NCI-H1417 (cell line): ENCODE results near the gene PTPN1.
"Not testable (repeated sequence)": the region's sequence is repeated elsewhere in the genome, so short reads cannot be mapped to it uniquely, and the experiment has no call there.

ENCODE experiments used
- DNase-seq, 3 experiments: peaks; one replicate each; lab custom pipeline; 2025; lab: John Stamatoyannopoulos, UW

Gene PTPN1

DNA sequence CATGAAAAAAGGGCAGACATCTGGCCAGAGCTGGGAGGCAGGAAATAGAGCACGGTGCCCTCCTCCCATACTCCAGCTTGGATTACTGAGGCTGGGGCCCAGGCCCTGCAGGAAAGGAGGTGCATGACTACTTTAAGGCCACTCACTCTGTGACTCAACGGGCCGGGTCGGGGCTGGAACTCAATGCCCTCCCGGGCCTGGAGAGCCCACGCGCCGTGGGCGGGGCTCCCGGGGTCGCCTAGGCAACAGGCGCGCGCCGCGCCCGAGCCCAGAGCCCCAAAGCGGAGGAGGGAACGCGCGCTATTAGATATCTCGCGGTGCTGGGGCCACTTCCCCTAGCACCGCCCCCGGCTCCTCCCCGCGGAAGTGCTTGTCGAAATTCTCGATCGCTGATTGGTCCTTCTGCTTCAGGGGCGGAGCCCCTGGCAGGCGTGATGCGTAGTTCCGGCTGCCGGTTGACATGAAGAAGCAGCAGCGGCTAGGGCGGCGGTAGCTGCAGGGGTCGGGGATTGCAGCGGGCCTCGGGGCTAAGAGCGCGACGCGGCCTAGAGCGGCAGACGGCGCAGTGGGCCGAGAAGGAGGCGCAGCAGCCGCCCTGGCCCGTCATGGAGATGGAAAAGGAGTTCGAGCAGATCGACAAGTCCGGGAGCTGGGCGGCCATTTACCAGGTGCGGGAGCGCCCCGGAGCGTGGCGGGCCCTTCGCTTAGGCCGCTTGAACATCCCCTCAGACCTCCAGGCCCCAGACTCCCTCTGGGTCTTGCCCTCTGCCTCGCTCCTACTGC lies at the start of gene PTPN1:
Gene PTPN1, plus strand, starts transcription at position 461 of the 783 bp plus-strand sequence. Its CDS starts 145 bp downstream, at position 606.
- DNase-seq: peak; percentile 99 to 100 (median 99)

DNA sequence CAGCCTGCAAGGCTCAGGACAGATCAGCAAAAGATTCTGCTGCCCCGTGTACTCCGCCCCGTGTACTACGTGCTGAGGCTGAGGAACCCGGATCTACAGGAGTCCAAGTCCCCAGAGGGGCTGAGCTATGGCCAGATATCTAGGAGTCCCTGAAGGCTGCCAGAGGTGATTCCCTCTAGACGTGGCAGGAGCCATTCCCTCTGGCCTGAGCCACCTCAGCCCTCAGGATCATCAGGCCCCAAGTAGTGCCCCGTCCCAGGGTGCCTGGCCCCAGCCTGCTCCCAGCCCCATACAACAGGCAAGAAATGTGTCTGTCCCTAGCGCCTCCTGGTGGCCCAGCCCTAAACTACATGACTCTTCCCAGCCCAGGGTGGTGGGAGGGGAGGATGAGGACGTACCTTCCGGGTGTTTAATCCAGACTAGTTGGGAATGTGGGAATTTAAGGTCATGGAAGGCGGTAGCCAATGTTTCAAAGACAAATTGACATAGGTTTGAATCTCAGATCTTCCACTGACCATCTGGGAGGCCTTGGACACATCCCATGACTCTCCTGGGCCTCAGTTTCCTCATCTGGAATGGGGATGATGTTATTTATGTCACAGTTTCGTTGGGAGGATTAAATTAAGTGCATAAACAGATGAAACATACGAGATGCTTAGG lies 49.4 kb upstream of the PTPN1 start:
- peak; percentile 58 to 77 (median 72) for DNase-seq

DNA sequence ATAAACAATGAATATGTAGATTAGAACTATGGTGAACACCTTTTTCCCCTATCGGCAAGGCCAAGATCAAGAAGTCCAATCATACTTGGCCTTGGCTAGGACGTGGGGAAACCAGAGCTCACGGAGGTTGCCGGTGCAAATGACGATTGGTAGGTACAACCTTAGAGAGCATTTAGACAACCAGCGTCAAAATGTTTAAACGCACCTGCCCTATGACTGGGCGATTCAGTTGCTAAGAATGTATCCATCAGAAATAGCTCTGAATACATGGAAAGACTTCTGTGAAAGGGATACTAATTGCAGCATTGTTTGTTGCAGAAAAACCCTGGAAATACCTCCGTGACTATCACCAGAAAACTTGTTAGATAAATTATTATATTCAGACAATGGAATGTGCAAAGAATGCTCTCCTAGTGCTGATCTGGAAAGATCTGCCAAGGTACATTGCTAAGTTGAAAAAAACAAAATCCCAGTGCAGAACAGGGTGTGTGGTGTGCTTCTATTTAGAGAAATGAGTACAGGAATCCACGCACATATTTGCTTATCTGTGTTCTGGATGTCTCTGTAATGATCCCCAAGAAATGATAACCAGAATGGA lies 48.0 kb upstream of the PTPN1 start:
- no peak for DNase-seq

DNA sequence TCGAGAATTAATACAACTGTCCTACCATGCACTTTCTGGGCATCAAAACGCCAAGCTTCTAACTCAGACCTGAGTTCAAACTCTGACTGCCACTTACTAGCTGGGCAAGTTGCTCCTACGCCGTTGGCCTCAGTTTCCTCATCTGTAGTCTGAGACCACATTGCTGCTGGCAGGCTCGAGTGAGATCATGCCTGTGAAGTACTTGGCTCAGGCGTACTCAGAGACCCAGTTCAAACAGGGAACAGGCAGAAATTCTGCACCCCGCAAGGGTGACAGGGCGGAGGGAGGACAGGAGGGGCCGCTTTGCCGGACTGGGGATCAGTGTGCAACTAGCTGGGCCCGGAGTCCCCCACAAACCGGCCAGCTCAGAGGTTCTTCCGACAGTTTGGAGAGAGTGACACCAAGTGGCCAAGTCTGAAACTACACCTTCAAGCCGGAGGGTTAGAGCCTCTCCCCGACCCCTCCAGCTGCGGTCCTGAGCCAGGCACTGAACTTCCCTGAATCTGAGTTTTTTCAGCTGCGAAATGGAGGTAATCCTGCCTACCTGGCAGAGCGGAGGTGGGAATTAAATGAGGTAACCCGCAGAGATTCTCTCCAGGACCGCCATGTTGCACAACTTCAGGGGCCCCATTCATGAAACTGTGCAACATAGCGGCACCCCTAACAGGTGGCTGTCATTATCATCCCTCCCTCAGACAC lies 46.0 kb upstream of the PTPN1 start:
- DNase-seq: peak; percentile 48 to 77 (median 60)

DNA sequence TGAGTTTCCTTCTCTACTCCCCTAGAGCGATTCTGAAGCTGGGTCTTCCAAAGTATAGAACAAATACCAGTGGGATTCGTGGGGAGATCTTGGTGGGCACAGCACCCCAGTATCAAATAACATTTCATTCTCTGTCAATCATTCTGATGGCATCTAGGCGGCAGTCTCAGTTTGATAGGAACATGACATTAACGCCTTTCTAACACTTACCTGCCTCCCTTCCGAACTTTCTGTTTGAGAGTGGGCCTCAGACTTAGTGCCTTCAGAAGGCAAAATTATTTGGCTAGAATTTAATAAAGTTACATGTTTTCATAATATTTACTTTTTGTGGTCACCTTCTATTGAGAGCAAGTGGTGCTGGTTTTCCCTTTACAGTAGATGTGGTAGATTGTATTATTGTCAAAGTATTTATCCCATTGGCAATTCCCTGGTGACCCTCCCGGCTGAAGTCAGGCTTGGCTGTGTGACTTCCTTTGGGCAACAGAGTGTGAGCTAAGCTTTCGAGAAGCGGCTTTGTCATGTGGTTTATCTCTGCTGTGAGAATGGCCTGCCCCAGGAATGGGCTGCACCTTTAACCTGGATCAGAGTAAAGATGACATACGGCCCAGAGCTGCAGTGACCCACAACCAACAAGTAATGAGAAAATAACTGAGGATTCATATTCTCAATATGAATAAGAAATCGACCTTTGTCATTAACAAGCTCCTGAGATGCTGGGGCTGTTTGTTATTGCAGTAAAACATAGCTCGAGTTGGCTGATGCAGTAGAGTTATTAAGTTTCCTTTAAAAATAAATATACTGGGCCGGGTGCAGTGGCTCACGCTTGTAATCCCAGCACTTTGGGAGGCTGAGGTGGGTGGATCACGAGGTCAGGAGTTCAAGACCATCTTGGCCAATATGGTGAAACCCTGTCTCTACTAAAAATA lies 45.2 kb upstream of the PTPN1 start:
- DNase-seq: no peak

DNA sequence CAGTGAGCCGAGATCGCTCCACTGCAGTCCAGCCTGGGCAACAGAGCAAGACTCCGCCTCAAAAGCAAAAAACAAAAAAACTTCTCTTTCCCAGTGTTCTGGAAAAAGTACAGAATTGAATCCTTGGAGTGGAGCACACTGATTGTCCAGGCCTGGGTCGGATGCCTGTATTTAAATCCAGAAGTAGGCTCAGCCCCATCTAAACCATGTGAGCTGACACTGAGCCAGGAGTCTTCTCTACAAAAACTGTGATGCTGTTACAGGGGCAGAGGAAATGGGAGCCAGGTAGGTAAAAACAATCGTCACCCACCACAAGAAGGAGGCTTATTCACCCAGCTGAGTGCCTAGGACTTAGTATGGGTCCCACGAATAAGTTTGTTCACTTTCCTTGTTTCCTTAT lies 43.0 kb upstream of the PTPN1 start:
- DNase-seq: no peak

DNA sequence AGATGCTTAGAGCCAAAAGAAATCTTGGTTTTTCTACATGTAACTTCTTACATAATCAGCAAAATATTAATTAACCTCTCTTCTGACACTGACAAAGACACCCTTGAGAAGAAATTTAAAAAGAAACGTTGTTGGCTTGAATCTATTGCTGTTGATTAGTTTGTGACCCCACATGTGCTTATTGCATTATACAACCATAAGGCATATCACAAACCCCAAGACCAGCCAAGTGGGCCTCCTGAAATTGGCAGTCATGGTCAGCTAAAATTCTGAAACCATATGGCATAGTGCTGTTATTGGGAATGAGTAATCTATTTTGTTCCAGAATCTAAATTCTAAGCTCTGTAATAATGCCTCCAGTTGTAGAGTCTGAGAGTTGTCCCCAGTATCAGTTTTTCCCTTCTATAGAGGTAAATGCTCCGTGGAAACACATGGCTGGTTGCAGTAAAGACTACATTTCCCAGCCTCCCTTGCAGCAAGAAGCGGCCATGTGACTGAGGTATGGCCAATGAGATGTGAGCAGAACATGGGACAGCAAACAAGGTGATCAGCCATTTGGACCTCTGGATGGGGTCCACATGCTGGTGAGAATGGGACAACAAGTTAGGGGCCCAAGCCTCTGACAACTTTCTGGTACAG lies 42.3 kb upstream of the PTPN1 start:
- DNase-seq: peak in 2 of 3 experiments; percentile 21 to 42

DNA sequence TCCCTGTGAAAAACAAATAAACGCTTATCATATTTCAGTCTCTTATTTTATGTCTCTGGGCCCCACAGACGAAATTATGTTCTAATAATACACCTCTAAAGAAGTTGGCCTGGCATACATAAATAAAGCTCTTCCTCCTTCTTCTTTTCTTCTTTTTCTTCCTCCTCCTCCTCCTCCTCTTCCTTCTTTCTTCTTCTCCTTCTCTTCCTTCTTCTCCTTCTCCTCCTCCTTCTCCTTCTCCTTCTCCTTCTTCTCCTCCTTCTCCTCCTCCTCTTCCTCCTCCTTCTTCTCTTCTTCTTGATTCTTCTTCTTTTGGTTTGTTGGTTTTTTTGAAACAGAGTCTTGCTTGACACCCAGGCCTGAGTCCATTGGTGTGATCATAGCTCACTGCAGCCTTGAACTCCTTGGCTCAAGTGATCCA lies 41.8 kb upstream of the PTPN1 start:
- DNase-seq: no peak

DNA sequence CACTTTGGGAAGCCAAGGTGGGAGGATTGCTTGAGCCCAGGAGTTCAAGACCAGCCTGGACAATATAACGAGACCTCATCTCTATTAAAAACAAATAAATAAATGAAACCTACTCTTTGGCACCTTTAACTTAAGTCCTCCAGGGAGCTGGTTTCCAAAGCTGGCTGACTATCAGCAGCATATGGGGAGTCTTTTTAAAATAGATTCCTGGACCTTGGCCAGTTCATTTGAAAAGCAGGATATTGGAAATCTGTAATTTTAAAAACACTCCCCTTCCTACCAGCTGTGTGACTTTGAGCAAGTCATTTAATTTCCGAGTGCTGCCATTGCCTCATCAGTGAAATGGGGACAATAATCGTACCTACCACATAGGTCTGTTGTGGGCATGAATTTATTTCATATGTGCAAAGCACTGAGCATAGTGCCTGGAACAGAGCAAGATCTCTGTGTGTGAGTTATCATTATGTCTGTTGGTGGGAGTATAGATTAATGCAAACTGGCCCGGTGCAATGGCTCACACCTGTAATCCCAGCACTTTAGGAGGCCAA lies 40.9 kb upstream of the PTPN1 start:
- DNase-seq: no peak

DNA sequence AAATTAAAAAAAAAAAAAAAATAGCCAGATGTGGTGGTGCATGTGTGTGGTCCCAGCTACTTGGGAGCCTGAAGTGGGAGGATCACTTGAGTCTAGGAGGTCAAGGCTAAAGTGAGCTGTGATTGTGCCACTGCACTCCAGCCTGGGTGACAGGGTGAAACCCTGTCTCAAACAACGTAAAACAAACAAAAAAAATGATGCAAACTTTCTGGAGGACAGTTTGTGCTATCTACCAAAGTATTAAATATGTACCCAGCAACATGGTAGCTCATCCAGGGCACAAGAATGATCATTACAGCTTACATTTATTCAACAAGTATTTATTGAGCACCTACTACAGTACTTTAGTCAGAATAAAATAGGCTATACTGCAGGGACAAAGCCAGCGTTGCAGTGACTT lies 40.4 kb upstream of the PTPN1 start:
- no peak for DNase-seq

DNA sequence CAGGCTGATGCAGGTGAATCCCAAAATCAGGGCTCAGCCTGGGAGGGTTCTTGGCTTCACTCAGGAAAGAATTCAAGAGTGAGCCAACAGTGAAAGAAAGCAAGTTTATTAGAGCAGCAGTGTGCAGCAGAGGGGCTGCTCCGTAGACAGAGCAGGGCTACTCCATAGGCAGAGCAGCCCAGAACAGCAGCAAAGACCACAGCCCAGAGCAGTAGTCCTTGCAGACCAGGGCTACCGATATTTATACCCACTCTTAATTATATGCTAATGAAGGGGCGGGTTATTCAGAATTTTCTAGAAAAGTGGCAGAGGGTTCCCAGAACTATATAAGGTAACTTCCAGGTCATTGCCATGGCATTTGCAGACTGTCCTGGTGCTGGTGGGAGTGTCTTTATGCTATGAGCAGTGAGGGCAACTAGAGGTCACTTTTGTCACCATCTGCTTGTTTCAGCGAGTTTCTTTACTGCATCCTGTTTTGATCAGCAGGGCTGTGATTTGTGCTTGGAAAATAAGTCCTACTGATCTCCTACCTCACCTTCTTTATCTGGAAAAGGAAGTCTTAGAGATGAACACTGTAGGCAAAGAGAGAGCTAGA lies 39.8 kb upstream of the PTPN1 start:
- no peak for DNase-seq

DNA sequence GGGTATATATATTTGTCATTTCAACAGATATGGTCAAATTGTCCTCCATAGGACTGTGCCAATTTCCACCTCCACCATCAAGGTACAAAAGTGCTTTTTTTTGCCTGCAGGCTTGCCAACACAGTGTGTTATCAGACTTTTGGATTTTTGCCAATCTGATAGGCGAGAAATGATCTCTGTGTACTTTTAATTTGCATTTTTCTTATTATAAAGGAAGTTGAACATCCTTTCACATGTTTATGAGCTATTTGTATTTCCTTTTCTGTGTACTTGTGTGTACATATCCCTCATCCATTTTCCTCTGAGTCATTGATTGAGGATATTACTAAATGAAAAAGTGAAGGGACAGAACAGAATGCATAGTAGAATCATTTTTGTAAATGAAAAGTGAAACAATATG lies 39.0 kb upstream of the PTPN1 start:
- DNase-seq: no peak

DNA sequence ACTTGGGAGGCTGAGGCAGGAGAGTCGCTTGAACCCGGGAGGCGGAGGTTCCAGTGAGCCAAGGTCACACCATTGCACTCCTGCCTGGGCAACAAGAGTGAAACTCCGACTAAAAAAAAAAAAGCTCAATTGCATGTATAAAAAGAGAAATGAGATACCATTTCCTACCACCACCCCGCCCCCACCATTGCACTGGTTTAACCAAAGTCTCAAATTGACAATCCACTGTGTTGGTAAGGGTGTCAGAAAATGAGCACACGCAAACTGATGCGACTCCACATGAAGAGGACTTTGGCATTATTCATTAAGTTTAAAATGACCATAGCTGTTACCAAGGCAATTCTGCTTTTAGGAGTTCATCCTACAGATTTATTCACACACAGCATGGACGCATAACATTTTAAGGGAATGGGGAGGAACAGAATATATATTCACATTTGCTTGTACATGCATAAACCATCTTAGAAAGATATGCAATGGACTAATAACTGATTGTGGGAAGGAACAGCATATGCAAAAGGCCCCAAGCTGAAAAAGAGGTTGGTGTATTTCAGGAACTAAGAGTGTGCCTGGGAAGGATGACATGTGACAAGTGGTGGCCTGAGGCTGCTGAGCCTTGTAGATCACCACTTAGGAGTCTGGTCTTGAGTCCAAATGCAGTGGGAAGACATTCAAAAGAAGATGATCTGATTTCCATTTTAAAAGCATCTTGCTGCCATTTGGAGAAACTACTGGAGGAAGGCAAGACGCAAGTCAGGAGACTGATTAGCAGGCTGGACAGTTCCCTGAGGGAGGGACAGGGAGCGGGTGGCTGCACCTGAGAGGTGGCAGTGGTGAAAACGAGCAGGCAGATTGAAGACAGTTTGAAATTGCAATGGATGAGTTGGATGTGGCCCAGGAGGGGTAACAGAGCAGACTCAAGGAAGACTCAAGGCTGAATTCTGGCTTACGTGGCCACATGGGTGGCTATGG lies 37.2 kb upstream of the PTPN1 start:
- no peak for DNase-seq

DNA sequence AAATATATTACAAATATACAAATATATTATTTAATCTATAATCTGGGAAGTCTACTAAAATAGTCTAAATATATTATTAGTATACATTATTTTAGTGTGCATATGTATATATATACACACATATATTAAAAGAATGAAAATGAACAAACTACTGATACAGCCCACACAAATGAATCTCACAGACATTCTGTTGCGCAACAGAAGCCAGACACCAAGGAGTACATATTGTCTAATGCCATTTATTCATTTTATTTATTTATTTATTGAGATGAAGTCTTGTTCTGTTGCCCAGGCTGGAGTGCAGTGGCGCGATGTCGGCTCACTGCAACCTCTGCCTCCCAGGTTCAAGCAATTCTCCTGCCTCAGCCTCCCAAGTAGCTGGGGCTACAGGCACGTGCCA lies 35.8 kb upstream of the PTPN1 start:
- DNase-seq: not testable (repeated sequence)

DNA sequence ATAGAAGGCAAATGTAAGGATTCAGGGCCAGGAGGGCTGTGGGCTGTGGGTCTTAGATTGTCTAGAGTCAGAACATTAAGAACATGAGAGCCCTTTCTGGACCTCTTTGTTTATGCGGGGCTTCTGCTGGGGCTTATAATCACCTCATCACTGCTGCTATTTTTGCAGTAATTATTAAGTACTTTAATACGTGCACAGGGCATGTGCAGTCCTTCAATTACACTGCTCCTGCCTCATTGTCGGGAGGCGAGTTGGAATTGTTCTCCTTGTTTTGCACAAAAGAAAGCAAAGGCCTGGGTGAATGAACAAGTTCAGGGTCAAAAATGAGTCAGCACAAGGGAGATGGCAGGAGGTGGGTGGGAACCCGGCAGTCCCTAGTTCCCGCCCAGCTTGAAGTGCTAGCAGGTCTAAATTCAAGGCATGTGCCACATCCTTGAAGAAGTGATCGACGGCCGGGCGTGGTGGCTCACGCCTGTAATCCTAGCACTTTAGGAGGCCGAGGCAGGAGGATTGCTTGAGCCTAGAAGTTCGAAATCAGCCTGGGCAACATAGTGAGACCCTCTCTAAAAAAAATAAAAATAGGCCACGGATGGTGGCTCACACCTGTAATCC lies 34.4 kb upstream of the PTPN1 start:
- peak in 1 of 3 experiments; percentile 14 for DNase-seq

DNA sequence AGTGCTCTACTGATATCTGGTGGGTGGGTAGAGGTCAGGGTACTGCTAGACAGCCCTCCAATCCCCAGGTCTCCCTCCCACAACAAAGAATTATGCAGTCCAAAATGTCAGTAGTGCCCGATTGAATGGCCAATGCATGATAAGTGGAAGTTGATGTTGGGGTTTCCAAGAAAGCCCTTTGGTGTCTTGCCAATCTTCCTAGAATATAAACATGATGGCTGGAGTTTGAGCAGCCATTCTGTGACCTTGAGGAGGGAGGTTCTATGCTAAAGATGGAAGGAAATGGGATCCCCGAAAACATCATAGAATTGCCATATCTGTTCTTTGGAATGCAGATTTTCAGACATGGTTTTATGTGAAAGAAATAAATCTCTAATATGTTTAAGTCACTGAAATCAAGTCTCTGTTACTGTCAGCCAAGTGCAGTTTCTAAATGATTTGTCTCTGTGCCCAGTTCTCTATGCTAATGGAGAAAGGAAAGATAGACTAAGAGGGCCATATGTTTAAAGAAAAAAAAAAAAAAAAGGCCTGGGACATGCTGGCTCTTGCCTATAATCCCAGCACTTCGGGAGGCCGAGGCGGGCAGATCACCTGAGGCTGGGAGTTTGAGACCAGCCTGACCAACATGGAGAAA lies 32.8 kb upstream of the PTPN1 start:
- no peak for DNase-seq

DNA sequence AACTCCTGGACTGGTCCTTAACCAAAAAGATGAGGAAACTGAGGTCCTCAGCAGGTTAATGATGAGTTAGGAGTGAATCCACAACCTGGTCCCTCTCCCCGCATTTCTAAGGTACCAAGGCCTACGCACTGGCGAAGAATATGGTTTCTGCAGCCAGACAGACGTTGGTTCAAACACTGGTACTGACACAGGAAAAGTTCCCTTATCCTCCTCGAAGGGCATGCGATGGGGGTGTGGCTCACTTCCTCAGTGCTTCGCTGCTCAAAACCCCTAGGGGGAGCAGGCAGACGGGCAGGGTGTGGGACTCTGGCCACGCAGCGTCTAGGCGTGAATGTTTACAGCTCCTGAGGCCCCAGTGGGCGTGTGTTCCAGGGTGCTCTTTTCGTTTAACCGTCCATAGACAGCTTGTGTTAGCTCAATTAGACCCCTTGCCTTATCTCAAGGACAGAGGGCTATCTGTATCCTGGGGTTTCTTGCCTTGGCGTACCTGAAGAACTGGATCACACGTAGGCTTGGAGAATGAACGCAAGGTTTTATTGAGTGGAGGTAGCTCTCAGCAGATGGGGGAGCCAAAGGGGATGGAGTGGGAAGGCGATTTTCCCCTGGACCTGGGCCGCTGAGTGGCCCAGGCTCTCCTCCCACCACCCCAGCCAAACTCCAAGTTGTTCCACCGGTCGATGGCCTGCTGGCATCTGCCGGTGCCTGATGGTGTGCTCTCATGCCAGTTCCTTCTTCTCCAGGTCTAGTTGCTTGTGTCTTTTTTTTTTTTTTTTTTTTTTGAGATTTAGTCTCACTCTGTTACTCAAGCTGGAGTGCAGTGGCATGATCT lies 31.8 kb upstream of the PTPN1 start:
- DNase-seq: peak; percentile 37 to 54 (median 51)
